ENCODE data around the gene PCID2. TPM values are rescaled to one million over a fixed set of nuclear protein-coding genes. Genes with fewer than 3 reads are reported as not detected.

PCID2 gene
- total and polyA plus RNA-seq, 12 donors, result 38.9 to 74.0 (median 47.3) TPM

GRCh38 chr13:113238536-113238935, 30.1 kb upstream of the PCID2 start:
- no peak overlapping the region for H3K4me3 ChIP-seq
- peaks cover 0 to 100% (median 29%) of the 10 kb centered on the region in 9 donors for H3K36me3 ChIP-seq
- H3K9me3 ChIP-seq, result no peaks in the 10 kb centered on the region
- no peaks in the 10 kb centered on the region for H3K27me3 ChIP-seq
- ATAC-seq (no peak), DNase-seq (no peak)
- H3K27ac ChIP-seq, result no peak overlapping the region
- 72 to 84% methylated on average over 4 of the region's 4 CpGs for WGBS, 2 donors
- TF ChIP-seq CTCF (IDR thresholded peaks at IDR 0.05), result no peak
- intact Hi-C loops (cut with DNase I), result no loop called here
- no peaks in the 10 kb centered on the region for H3K4me1 ChIP-seq

- Histone ChIP-seq H3K36me3 (peaks cover 0 to 97% (median 25%) of the 10 kb centered on the region in 9 donors), H3K4me1 (peaks cover 0 to 4% (median 0%) of the 10 kb centered on the region in 9 donors), H3K9me3 (no peaks in the 10 kb centered on the region), H3K27ac (peak overlapping the region in 1 of 10 donors; percentile 13), H3K27me3 (no peaks in the 10 kb centered on the region), H3K4me3 (no peak overlapping the region)
- WGBS, 2 donors, result 98 to 99% methylated on average over 11 of the region's 11 CpGs
- intact Hi-C loops (cut with DNase I), result no loop called here
- no peak for DNase-seq
- no peak for TF ChIP-seq CTCF (IDR thresholded peaks at IDR 0.05)
- ATAC-seq, result no peak
These were observed 24.6 kb upstream of the PCID2 start for GRCh38 chr13:113233101-113233500.

- DNase-seq, result no peak
- no peak for TF ChIP-seq CTCF (IDR thresholded peaks at IDR 0.05)
- H3K36me3 ChIP-seq, result peaks cover 0 to 97% (median 25%) of the 10 kb centered on the region in 9 donors
- peaks cover 0 to 4% (median 0%) of the 10 kb centered on the region in 9 donors for H3K4me1 ChIP-seq
- 74 to 81% methylated on average over 16 to 17 of the region's 18 CpGs for WGBS, 2 donors
- H3K9me3 ChIP-seq, result no peaks in the 10 kb centered on the region
- no peak overlapping the region for H3K4me3 ChIP-seq
- H3K27me3 ChIP-seq, result no peaks in the 10 kb centered on the region
- peak in 7 of 8 donors; percentile 34 to 76 (median 53) for ATAC-seq
- peak overlapping the region in 1 of 10 donors; percentile 13 for H3K27ac ChIP-seq
- intact Hi-C loops (cut with DNase I), result no loop called here
These were observed 23.9 kb upstream of the PCID2 start for GRCh38 chr13:113232208-113233003.

GRCh38 chr13:113231306-113232207, 23.1 kb upstream of the PCID2 start:
- no peak for TF ChIP-seq CTCF (IDR thresholded peaks at IDR 0.05)
- H3K9me3 ChIP-seq, result no peaks in the 10 kb centered on the region
- DNase-seq, result no peak
- peaks cover 0 to 97% (median 30%) of the 10 kb centered on the region in 9 donors for H3K36me3 ChIP-seq
- no peak overlapping the region for H3K27ac ChIP-seq
- H3K27me3 ChIP-seq, result no peaks in the 10 kb centered on the region
- intact Hi-C loops (cut with DNase I), result no loop called here
- H3K4me1 ChIP-seq, result peaks cover 0 to 4% (median 0%) of the 10 kb centered on the region in 9 donors
- H3K4me3 ChIP-seq, result no peak overlapping the region
- WGBS, 2 donors, result 79 to 81% methylated on average over 13 of the region's 14 CpGs
- peak in 3 of 8 donors; percentile 11 to 28 (median 16) for ATAC-seq

Data from heart right ventricle (tissue), 16 donors.